ENCODE measurements around the gene CHRNA10. TPM values are rescaled to one million over a fixed set of nuclear protein-coding genes. Genes with fewer than 3 reads are reported as not detected.

The CHRNA10 gene
- polyA plus RNA-seq, 4 donors = 0.61 to 3.7 (median 2.2) TPM

DNA sequence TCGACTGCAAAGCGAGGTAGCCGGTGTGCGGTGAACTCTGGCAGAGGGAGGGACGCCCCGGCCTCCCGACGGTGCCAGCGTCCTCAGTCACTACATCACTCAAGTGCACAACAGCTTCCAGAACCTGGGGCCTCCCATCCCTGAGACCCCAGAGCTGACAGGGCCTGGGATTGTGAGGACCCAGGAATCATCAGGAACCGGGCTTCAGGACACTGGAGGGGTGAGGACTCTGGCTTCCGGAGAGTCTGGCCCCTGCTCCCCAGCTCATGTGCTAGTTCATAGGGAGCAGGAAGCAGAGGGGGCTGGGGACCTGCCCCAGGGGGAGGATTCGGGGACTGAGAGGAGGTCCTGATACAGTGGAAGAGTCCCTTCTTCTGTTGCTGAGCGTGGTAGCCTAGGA, 34.0 kb downstream of the CHRNA10 start:
- no peak for DNase-seq (ENCODE audit: low read depth in 4 of 4, low spot score in 2 of 4)

DNA sequence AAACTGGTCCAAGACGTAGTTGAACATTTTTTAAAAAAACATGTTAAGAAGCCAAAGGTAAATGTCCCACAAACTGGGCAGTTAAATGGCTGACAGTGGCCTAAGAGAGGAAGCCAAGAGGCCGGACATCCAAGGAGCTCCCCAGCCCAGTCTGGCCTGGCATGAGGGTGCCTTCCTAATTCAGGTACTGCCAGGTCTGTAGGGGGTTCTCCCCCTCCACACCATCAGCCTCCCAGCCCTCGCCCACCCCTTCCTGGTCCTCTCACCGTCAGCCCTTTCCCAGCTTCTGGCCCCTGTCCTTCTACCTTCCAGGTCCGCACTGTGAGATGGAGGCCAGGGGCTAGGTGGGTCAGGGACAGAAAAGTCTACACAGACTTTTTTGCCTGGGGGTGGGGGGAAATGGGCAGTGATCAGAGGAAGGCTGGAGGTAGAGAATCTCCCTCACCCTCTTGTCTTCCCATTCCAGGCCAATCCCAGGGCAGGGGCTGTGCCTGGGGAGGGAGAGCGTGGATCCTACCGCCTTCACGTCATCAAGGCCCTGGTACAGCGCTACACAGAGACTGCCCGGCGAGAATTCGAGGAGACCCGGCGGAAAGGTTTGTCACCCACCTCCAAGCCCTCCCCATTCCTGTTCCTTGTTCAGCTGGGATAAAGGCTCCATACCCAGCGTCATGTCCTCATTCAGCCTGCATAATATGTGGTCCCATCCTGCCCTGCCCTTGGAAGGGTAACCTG, 35.4 kb downstream of the CHRNA10 start:
- no peak for DNase-seq (ENCODE audit: low read depth in 4 of 4, low spot score in 2 of 4)

DNA sequence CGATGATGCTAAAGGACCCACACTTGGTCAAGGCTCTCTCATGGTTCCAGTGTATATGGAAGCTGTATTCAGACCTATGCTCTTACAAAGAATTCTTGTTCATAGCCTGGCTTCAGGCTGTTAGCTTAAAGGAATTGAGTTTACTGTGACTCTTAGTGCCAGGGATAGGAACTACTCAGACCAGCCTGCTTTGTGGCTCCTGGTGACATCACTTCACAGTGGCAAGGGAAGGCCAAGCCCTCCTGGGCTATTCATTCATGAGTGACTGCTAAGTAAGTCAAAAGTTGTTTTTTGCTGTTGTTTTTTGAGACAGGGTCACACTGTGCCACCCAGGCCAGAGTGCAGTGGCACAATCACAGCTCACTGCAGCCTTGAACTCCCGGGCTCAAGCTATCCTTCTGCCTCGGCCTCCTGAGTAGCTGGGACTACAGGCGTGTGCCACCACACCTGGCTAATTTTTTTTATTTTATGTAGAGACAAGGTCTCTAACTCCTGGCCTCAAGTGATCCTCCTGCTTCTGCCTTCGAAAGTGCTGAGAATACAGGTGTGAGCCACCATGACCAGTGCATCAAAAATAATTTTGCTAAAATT, 39.0 kb downstream of the CHRNA10 start:
- DNase-seq (ENCODE audit: low read depth in 4 of 4, low spot score in 2 of 4) = no peak

DNA sequence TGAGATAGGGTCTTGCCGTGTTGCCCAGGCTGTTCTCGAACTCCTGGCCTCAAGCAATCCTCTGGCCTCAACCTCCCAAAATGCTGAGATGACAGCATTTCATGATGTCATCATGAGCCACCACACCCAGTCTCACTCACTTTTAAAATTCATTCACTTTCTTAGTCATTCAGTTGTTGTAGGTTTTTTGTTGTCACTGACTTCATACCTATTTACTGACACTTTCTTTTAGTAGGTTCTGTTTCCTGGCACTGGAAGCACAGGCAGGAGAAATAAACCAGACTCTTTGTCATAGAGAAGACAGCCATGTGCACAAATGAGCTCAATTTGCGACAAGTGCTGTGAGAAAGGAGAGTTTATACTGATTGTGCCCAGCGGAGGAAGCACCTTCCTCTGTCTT, 39.9 kb downstream of the CHRNA10 start:
- DNase-seq (ENCODE audit: low read depth in 4 of 4, low spot score in 2 of 4) = no peak

DNA sequence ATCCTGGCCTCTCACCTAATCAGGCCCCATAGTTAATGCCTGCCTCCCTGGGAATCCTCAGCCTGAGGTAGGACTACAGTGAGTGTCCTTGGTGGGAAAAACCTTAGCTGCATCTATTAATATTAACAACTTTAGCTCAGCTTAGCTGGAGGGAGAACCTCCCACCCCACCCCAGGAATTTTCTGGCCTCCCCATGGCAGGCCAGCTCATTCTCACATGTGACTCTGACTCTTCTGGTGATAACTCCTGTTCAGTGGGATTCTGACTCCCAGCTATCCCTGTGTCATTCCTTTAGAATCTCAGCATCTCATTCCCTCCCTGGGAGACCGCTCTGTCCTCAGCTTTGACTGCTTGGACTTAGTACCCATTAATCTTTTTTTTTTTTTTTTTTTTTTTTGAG, 43.9 kb downstream of the CHRNA10 start:
- no peak for DNase-seq (ENCODE audit: low read depth in 4 of 4, low spot score in 2 of 4)

DNA sequence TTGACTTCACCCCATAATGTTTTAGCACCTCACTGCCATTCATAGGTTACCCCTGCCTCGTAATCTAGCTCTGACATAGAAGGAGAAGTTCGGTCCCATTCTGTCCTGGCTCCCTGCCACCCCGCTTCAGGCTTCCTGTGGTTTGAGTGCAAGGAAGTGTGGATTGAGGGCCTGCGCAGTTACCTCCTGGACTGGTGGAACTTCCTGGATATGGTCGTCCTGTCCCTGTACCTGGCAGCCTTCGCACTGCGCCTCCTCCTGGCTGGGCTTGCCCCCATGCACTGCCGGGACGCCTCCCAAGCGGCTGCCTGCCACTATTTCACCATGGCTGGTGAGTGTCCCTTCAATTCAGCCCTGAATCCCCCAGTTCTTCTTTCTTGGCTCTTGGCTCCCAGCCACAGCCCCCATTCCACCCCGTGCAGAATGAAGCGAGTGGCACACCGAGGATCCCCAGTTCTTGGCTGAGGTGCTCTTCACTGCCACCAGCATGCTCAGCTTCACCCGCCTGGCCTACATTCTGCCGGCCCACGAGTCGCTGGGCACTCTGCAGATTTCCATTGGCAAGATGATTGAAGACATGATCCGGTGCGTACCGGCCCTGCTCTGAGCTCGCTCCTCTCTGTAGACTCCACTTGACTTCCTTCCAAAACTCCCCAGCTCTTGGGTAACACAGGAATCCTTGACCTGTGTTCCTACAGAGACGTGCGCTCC, 44.8 kb downstream of the CHRNA10 start:
- no peak for DNase-seq (ENCODE audit: low read depth in 4 of 4, low spot score in 2 of 4)

DNA sequence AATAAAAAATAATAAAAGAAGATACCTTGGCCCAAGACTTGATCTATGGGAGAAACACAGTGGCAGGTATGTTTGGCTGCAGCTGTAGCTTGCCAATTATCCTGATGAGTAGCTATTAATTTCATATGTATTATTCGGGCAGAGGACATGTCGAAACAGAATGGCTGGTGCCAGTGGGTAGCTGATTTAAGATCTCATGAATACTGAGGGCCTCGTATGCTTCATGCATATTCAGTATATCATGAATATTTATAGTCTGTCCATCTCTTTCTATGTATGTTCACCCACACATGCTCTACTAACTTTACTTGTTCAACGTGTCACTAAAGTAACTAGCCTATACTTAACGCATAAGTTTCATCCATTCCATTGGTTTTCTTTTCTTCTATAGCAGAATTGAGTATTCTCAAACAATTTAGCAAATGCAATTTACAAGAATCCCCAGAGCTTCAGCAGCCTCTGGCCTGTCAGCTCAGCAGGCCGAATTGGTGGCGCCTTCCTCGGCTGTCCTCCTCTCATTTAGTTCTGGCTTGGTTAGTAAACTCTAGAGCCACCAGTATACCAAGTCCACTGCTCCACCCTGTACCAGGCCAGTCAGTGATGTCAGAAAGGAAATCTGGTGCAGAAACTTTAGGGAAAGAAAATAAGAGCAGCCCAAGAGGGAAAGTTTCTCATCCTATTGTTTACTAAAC, 47.3 kb downstream of the CHRNA10 start:
- DNase-seq (ENCODE audit: low read depth in 4 of 4, low spot score in 2 of 4) = no peak

DNA sequence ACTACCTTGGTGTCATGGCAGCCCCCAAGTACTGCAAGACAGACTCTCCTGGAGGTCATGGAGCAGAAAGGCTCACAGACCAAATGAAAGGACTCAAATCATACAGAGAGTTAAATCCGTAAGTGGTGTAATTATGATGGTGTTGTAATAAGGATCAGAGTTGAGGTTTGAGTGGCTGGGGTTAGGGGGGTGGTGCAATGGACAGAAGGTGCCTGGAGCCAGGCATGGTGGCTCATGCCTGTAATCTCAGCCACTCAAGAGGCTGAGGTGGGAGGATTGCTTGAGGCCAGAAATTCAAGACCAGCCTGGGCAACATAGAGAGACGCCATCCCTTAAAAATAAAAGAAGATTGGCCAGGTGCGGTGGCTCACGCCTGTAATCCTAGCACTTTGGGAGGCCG, 48.1 kb downstream of the CHRNA10 start:
- no peak for DNase-seq (ENCODE audit: low read depth in 4 of 4, low spot score in 2 of 4)

DNA sequence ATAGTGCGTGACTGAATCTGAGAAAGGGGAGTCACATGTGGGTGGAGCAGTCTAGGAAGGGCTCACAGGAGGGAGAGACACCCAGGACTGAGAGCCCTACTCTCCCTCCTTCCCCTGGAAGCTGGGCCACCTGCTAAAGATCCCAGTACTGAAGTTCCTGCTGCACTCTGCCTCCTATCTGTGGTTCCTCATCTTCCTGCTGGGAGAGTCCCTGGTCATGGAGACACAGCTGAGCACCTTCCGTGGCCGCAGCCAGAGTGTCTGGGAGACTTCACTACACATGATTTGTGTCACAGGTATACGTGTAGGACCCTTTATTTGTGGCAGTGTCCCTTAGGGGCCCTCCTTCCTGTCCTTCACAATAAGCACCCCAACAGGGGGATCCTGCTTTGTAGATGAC, 48.7 kb downstream of the CHRNA10 start:
- DNase-seq (ENCODE audit: low read depth in 4 of 4, low spot score in 2 of 4) = no peak

DNA sequence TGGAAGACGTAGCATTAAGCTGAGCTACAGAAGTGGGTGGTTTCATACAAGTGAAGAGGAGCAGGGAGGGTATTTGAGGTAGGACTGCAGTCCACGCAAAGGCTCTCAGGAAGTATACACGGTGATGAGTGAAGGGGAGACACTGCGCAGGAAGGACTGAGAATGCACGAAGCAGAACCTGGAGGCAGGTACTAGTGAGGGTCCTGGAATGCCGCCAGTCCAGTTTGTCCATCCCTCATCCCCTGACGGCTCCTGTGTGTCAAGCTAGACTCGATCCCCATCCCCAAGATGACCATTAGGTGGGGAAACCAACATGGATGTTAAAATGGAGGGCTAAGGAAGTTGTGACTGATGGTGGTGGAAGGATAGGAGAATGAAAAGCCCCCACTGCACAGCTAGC, 53.2 kb downstream of the CHRNA10 start:
- DNase-seq (ENCODE audit: low read depth in 4 of 4, low spot score in 2 of 4) = no peak

DNA sequence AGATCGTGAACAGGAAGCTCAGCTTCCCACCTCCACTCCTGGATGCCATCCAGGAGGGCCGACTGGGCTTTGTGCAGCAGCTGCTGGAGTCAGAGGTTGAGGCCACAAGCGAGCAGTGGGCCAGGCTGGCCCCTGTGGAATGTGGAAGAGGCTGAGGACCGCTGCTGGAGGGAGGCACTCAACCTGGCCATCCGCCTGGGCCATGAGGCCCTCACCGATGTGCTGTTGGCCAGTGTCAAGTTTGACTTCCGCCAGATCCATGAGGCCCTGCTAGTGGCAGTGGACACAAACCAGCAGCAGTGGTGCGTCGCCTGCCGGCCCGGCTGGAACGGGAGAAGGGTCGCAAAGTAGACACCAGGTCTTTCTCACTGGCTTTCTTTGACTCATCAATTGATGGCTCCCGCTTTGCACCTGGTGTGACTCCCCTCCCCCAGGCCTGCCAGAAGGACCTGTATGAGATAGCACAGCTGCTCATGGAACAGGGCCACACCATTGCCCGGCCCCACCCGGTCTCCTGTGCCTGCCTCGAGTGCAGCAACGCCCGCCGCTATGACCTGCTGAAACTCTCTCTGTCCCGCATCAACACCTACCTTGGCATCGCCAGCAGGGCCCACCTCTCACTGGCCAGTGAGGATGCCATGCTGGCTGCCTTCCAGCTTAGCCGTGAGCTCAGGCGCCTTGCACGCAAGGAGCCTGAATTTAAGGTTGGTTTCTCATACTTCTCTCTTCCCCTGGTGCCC, 54.3 kb downstream of the CHRNA10 start:
- DNase-seq (ENCODE audit: low read depth in 4 of 4, low spot score in 2 of 4) = no peak

DNA sequence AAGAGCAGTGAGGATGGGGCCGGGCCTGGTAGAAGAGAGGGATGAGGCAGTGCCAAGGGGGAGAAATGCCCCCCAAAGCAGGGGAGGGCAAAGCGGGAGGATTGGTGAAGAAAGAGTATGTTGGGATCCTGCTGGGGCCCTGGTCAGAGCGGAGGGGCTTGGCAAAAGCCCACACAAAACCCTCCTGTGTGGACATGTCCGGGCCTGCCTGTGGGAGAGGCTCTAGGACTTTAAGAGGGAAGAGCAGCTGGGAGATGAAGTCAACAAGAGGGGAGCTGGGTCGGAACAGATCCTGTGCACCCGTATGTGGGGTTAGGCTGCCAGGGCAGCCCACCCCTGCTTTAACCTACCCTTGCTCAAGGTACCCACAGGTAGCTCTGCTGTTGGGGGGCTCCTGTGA, 55.2 kb downstream of the CHRNA10 start:
- DNase-seq (ENCODE audit: low read depth in 4 of 4, low spot score in 2 of 4) = no peak

Other genes starting within 250 kb of the CHRNA10 start
- gene ART5, start 29.4 kb downstream of the CHRNA10 start, polyA plus RNA-seq (ENCODE audit: insufficient read length in 4 of 4) = 1 to 10 TPM; 3.5 to 7.1 (median 4.1) TPM
- gene ART1, start 26.3 kb downstream of the CHRNA10 start, polyA plus RNA-seq (ENCODE audit: insufficient read length in 4 of 4) = under 1 TPM in 1 of 4 donors, not detected in 3; 0.18 TPM
- 10 to 100 TPM; 57.0 to 74.6 (median 63.3) TPM for gene NUP98, start 126.2 kb upstream of the CHRNA10 start, polyA plus RNA-seq (ENCODE audit: insufficient read length in 4 of 4)
- 10 to 100 TPM; 32.8 to 54.7 (median 41.8) TPM for gene PGAP2, start 137.2 kb upstream of the CHRNA10 start, polyA plus RNA-seq (ENCODE audit: insufficient read length in 4 of 4)
- 10 to 100 TPM; 21.9 to 32.7 (median 24.8) TPM for gene RHOG, start 169.6 kb upstream of the CHRNA10 start, polyA plus RNA-seq (ENCODE audit: insufficient read length in 4 of 4)
- gene STIM1, start 184.3 kb upstream of the CHRNA10 start, polyA plus RNA-seq (ENCODE audit: insufficient read length in 4 of 4) = 10 to 100 TPM; 33.6 to 40.7 (median 37.5) TPM